ENCODE measurements around the gene ATP11C.
A peak's percentile ranks its signal among the peaks of the same experiment; 100 is the strongest.
"Not testable (repeated sequence)": the region's sequence is repeated elsewhere in the genome, so short reads cannot be mapped to it uniquely, and the experiment has no call there.

The ATP11C gene

DNA sequence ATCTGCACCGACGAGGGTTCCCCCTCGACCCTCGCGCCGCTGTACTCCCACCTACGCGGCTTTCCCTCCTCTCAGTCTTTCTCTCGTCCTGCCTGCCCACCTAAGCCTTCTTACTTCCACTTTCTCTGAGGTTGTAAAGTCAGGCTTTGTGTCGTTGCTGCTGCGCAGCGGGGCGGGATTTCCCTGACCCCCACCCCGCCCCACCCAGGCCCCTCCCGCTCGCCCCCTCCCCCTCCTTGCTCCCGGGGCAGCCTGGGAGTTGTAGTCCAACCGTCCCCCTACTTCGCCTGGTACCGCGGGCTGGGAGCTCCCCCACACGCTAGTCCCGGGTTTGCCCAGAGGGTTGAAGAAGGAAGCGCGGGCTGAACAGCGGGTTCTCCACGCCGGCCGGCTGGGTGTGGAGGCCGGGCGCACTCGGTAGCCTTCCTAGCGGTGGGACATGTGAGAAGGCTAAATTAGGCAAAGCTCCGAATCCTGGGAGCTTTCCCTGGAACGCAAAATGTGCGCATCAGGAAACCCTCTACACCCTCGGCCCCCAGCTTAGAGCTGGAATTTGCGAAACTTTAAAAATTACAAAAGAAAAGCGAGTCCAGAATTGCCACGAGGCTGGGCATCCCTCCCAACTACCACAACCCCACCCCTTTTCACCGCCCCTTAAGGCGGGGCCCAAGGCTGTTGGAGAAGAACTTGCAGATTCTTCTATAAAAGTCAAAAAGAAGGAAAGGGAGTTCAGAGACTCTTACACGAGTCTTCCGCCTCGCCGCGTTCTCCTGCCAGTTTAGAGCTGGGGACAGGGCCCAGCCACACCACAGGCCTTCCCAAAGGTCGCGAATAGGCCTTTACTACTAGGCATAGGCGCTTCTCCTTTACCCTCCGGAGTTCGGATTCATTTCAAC lies at the start of gene ATP11C:
Gene ATP11C (minus strand): TSS at position 153 of the 896 bp plus-strand sequence. CDS start 1,011 bp downstream, outside the sequence.
- peak; percentile 51 for DNase-seq

DNA sequence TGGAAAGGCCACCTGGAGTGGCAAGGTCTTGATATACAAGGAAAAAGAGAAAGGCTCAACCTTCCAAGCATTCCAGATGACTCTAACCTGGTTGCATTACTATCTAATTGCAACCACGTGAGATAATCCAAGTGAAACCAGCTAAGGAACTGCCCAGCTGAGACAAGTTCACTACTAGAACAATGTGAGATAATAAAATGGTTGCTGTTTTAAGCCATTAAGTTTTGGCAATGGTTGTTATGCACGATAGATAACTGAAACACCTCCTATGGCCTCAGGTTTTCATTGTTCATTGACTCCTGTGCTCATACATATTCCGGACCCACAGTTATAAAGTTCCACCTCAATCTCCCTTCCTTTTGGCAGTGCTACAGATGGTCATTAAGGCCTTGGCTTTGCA lies 41.6 kb upstream of the ATP11C start:
- no peak for DNase-seq

DNA sequence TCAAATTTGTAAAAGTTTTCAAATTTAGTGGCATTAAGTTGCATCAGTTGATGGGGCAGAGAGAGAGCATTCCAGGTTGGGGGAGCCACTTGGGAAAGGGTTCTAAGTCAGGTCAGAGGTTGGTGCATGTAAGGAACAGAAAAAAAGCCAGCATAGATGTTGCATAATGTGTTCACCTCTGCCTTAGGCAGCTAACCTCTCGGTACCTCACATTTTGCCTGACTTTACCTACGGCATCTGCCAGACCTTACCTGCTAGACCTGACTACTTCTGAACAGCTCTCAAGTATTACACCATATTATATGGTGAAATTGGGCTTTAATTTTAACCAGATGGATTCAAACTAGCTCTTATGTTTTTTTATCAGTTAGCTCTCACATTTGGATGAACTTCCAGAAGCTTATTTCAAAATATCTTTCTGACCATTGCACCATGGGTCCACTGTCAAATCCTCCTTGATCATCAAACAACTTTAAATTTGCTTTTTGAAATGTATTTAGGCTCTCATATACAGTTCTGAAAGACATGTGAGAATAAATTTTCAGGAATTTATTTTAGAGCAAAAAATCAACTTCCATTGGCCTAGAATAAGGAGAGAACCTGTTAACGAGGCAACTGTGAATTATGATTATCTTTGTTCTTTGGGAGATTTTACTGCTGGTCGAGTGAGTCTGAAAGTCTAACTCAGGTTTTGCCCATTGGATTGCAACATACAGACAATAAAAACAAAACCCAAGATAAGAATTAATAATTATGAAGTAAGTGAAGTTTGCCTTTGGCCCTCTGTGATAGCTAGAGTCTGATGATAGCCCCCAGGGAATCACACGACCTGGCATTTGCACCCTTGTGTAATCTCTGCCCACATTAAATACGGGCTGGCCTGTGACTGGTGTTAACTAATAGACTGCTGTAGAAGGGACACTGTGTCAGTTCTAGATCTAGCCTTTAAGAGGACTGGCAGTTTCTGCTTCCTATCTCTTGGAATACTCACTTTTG lies 40.1 kb upstream of the ATP11C start:
- no peak for DNase-seq

DNA sequence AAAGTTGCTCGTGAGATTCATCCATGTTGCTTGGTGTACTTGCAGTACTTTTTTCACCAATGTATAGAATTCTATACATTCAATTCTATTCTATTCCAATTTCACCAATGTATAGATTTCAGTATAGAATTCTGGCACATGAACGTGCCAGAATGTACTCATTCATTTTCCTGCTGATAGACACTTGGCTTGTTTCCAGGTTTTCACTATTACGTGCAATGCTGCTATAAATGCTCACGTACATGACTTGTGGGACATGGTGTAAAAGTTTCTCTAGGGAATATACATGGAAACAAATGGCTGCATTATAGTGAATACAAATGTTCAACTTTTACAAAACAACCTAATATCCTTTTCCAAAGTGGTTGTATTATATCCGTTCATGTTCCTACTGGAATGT lies 39.3 kb upstream of the ATP11C start:
- no peak for DNase-seq

DNA sequence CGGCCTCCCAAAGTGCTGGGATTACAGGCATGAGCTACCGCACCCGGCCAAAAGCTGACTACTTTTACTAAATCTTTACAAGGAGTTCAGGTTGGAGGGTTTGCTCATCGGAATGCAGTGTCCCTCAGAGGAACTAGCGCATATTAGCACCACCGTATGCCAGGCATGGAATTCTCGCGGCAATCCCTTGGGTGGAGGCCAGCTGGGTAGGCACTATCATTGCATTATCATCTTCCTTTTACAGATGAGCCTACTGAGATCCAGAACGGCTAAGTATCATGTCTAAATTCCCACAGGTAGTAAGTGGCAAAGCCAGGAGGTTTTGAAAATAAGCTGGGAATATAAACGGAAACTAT lies 38.5 kb upstream of the ATP11C start:
- no peak for DNase-seq

DNA sequence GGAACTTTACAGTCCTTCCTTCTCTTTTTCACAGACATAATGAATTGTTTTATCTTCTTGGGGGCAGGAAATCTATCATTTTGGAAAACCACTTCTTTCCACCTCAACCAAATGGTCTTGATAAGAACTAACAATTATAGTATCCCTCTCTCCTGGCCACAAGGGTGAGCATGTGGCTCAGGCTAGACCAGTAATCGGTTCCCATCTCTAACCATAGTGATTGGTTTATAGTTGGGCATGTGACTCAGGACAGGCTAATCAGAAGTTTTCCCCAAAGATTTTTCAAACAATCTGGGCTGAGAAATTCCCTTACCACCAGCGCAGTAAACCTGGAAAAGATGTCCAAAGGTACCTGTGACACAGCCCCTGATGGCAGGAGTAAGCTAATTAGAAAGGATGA lies 36.4 kb upstream of the ATP11C start:
- no peak for DNase-seq

DNA sequence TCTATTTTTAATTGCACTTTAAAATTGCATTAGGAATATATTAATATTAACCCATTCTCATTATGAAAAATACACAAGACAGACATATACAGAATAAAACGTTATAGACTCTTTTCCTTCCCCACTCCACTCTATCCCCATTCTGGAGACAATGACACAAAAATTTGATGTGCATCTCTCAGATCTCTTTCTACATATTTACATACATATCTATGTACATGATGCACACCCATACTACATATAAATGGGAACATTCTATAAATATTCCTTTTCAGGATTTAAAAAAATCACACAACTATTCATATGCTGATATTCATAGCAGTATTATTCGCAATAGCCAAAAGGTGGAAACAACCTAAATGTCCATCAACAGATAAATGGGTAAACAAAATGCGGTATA lies 34.9 kb upstream of the ATP11C start:
- no peak for DNase-seq

DNA sequence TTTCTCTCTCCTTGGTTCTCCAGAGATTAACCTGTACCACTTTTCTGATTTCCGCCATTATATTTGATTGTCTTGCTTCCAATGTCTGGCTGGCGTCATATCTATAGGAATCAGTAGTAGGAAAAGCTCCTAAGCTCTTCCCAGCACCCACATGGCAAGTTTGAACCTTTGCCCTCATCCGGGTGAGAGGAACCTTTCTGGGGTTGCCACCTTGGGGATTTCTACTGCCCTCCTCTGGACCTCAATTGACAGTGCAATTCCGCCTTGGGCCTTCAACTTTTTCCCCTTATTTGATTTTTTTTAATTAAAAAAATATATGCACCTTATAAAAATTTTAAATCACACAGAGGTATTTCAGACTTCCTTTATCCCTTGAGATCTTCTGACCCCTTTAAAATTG lies 34.4 kb upstream of the ATP11C start:
- no peak for DNase-seq

DNA sequence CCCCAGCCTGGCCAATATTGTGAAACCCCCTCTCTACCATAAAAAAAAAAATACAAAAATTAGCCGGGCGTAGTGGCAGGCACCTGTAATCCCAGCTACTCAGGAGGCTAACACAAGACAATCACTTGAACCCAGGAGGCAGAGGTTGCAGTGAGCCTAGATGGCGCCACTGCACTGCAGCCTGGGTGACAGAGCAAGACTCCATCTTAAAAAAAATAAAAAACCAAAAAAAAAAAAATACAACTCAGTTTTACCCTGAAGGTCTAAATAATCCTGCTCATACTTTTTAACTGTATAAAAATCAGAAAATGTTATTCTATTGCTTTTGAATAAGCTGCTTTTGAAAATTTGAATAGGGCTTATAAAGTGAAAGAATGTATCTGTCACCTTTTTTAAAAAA lies 33.3 kb upstream of the ATP11C start:
- DNase-seq: not testable (repeated sequence)

DNA sequence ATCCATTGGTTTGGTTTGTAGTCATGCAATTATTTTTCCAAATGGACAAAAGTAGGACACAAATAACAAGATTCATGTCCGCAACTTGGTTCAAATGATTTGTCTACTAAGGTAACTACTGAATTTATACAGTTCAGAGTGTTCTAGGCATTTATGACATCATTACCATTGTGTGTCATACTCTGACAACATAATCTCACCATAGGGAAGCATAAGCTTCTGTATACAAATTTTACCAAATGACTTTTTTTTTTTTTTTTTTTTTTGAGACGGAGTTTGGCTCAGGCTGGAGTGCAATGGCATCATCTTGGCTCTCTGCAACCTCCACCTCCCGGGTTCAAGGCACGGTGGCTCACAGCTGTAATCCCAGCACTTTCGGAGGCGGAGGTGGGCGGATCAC lies 32.6 kb upstream of the ATP11C start, which contains the start of gene CXorf66:
Gene CXorf66 (minus strand): TSS at position 101 of the 400 bp plus-strand sequence. CDS start 25 bp downstream, at position 76.
- no peak for DNase-seq

DNA sequence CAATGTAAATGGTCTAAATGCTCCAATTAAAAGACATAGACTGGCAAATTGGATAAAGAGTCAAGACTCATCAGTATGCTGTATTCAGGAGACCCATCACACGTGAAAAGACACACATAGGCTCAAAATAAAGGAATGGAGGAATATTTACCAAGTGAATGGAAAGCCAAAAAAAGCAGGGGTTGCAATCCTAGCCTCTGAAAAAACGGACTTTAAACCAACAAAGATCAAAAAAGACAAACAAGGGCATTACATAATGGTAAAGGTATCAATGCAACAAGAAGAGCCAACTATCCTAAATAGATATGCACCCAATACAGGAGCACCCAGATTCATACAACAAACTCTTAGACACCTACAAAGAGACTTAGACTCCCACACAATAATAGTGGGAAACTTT lies 28.2 kb upstream of the ATP11C start:
- DNase-seq: not testable (repeated sequence)

DNA sequence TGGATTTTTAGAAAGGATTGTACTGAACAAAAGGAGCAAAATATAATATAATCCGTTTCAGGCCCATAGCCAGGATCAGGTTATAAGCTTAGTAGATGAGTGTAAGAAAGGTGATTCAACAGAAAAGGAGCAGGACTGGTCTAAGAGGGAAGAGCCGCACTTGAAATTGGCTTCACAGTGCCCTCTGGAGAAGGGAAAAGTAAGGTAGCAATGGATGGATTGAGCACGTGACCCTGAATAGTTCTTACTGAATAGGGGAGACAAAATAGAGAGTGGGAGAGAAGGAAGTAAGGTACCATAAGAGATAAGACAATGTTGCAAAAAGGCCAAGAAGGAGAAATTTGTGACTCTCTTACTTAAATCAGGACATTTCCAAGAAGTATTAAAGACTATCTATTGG lies 16.9 kb upstream of the ATP11C start:
- DNase-seq: no peak

DNA sequence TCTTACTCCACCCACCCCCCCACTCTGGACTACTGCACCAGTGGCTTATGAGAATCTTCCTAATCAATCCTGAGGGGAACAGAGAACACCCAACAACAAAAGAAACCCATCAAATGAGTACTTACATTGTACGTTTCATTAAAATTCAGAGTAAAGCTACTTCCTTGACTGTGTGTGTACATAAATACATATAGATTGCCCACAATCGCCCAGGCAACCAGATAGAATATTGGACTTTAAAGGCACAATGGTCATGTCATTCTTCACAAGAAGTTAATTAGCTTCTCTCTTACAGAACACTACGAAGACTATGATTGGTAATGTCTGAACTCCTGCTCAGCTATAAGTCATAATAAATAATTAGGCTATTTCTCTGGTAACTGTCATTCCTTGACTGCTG lies 12.2 kb upstream of the ATP11C start:
- no peak for DNase-seq

DNA sequence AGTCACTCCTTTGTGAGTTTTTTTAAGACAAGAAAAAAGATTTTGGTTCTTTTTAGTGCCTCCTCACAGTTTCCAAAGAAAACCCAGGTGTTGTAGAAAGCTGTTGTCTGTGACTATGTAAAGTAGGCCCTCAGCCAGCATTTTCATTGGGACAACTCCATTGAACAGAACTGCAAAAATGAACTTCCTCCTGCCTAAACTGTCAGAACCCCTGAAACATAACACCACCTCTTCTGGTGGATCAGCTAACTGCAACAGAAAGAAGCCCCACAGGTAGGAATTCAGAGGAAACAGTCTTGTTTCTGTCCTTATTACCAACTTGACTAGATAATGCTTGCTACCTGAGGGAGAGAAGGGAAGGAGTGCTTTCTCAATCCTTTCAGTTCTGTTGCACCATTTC lies 3.4 kb upstream of the ATP11C start:
- DNase-seq: no peak

DNA sequence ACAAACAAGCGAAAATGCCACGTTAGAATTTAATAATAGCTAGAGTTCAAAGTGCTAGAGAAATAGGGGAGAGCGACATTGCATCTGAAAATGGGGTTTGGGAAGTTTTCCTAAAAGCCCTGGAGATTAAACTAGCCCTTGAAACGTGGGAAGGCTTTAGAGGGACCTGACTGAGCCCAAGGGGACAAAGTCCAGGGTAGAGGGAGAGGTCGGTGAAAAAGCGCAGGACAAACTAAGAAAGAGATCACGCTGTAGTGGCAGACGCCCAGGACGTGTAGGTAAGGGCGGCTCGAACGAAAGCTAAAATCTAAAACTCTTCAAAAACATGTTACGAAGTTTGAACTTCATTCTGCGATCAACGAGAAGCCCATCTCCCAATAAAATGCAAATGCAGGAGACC lies 1.1 kb upstream of the ATP11C start:
- no peak for DNase-seq

DNA sequence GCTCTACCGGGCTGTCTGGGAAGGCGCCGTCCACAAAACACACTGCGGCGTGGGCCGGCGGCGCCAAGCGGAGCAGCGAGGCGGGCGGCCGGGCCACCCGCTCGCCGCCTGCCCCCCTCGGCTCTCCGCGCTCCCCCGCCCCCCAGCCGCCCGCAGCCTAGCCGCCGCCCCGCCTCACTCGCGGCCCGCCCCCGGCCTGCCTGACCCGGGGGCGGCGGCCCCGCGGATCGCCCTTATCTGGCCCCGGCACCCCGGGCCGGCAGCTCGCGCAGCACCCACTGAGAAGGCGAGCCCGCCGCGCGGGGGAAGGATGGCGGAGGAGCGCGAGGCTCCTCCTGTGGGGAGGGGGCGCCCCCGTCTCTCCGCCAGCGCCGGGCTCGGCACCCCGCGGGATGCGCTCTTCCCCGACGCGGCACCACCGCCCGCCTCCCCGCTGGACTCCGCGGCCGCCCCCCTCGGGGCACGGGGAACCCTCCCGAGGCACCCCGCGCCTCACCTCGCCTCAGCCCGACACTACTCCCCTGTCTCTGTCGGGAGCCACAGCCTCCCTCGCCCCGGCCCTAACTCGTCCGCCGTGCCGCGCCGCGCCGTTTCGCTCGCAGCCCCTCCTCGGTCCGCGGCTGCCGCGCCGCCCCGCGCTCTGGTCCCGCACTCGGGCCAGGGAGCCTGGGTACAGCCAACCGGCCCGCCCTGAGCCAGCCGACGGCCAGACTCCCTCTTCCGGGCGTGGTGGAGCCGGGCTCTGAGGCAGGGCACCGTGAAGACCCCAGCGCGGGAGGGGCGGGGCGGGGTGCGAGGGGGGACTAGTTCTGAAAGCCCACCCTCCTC lies 566 bp downstream of the ATP11C start:
- peak; percentile 11 for DNase-seq

DNA sequence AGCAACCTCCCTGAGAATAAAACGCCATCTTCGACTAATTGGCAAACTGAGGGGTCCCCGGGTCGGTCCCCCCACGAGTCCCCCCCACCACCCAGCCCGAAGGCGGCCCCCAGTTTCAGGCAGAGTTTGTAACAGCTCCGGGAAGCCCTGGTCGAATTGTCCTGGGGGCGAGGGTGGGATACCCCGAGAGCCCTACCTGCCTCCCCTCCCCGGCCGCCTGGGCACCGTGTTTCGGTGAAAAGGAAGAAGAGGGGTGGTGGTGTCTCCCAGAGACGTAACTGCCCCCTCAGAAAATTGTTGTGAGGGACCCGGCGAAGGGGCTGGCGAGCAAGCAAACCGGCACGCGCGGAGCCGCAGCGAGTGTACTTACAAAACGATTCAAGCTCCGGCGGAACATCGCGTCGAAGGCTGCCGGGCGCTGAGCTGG lies 1.2 kb downstream of the ATP11C start:
- DNase-seq: no peak

DNA sequence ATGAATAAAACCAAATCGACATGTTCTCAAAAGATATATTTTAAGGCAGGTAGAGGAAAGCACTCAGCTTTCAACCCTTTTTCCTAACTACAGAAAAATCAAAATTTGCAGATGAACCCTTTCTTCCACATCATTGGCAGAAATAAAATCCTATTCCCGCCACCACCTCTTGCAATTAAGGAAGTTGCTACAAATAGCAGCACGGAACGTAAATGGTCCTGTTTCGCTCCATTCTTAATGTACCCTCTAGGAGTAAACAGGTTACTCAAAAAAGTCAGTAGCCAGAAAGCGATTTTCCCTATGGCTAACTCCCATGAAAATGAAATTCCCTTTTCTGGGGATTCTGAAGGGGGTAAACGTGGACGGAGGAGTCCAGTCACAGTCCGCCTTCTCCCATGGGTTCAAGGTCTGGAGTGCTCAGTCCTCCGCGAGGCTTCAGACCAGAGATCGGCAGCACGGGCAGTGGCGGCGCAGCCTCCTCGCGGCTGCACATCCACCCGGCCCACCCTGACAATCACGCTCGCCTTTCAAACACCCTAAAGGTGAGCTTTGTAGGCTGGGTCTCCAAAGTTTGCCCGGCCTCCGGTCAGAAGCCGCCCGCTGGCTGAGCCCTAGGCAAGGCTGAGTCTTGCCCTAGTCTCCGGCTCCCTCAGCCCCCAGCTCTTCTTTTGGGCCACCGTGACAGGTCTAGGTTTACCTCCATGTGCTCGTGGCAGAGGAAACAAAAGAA lies 1.8 kb downstream of the ATP11C start:
- DNase-seq: no peak

DNA sequence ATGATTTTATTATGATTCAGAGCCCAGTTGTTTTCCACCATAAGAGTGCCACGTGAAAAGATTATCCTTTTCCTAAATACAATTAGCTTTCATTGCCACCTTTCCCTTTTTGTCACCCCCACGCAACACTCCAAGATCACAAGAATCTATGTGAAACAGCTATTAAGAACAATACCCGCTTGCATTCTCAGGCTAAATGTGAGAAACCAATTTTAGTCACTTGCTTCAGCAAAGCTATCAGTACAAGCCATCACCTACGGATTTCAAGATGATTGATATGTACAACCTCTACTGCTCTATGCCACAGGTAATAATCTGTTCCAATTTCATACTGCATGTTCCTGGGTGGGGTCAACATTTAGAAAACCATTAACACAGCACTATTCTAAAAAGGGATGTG lies 2.5 kb downstream of the ATP11C start:
- no peak for DNase-seq

DNA sequence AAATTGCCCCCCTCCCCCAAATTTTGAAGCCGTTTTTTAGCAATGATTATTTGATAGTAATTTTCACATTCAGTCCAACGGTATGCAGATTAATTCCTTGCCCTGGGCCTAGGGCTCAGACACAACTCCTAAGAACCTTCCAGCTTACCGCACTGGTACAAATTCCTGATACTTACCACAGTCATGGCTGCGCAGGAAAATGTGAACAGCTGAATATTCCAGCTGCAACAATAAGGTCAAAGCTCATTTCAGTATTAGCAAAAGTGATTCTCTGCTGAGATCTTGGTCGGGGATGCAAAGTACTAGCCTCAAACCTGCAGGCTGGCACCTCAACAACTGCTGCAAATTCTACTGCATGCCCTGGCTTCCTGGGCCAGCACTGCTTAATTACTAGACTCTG lies 3.0 kb downstream of the ATP11C start:
- DNase-seq: no peak

DNA sequence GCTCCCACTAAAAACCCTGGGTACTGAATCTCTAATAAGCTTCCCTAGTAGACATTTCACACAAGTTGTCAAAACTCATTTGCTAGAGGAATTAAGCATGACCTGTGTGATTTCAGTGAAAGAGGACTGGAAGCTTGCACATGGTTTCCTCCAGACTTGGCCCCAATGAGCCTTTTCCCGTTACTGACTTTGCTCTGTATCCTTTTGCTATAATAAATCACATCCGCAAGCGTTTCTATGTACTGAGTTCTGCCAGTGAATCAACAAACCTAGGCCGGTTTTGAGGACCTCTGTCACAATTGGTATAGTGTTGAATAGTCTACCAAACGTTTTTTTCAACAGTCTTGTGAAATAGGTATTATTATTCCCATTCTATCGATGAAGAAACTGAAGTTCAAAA lies 8.2 kb downstream of the ATP11C start:
- no peak for DNase-seq
